Activated naive CD8-positive, alpha-beta T cell treated with anti-CD3 and anti-CD28 coated beads, Interleukin-2, amount 10 ng/mL, durations not matched to agents 7 days and 5 days (primary cell): ENCODE results near the gene USP12. TPM values are rescaled to one million over a fixed set of nuclear protein-coding genes. Genes with fewer than 3 reads are reported as not detected.
"Not testable (repeated sequence)": the region's sequence is repeated elsewhere in the genome, so short reads cannot be mapped to it uniquely, and the experiment has no call there.

ENCODE experiments used
- ATAC-seq: fragments of 150-1000 bp; cut with Tn5 transposase; one replicate; pipeline ENCODE4 v1.10.0; 2021; ENCODE audit warnings: low read depth, moderate library complexity
- POLR2A ChIA-PET: fragments of 350-600 bp; sonication (Branson Sonifier 250); formaldehyde crosslinking; loops from one replicate; lab custom pipeline; 2021; ENCODE audit warnings: antibody characterized with exemption; lab: Charles Lee
- DNase-seq: peaks from one replicate; pipeline ENCODE4 v3.0.0; 2021
- H3K27ac Mint-ChIP-seq: one replicate; pipeline ENCODE4 v1.8.0; 2022; ENCODE audit warnings: mild to moderate bottlenecking, mixed read lengths
- H3K27me3 Mint-ChIP-seq: one replicate; pipeline ENCODE4 v1.8.0; 2022; ENCODE audit warnings: mild to moderate bottlenecking, moderate library complexity, mixed read lengths
- H3K36me3 Mint-ChIP-seq: one replicate; pipeline ENCODE4 v1.8.0; 2021; ENCODE audit warnings: mild to moderate bottlenecking, mixed read lengths
- H3K4me1 Mint-ChIP-seq: one replicate; pipeline ENCODE4 v1.8.0; 2021; ENCODE audit warnings: mixed read lengths
- H3K4me3 Mint-ChIP-seq: one replicate; pipeline ENCODE4 v1.8.0; 2022; ENCODE audit warnings: mild to moderate bottlenecking, moderate library complexity, mixed read lengths
- H3K9me3 Mint-ChIP-seq: one replicate; pipeline ENCODE4 v1.8.0; 2021; ENCODE audit warnings: mixed read lengths
- total RNA-seq, 2 experiments: library from RNA; stranded (reverse); gene quantifications; one replicate each; pipeline ENCODE4 v1.2.3, GENCODE V29; 2021

USP12 gene
- total RNA-seq, 2 experiments from 2014 or later: 21.4 to 23.9 TPM

- peaks cover 11% of the 10 kb centered on the region for H3K9me3 Mint-ChIP-seq
- H3K27me3 Mint-ChIP-seq: no peaks in the 10 kb centered on the region
- POLR2A ChIA-PET: no interaction called here
- peak overlapping the region; percentile 46 for H3K4me3 Mint-ChIP-seq
- no peak for ATAC-seq
- peaks cover 45% of the 10 kb centered on the region for H3K36me3 Mint-ChIP-seq
- H3K4me1 Mint-ChIP-seq: peaks cover 35% of the 10 kb centered on the region
- no peak for DNase-seq
- peak overlapping the region; percentile 76 for H3K27ac Mint-ChIP-seq
These were observed 10.8 kb downstream of the USP12 start for GRCh38 chr13:27160657-27161295.

GRCh38 chr13:27159806-27160563 is 11.6 kb downstream of the USP12 start:
- H3K4me3 Mint-ChIP-seq: peak overlapping the region; percentile 43
- DNase-seq (no peak), ATAC-seq (no peak)
- H3K27me3 Mint-ChIP-seq: no peaks in the 10 kb centered on the region
- H3K9me3 Mint-ChIP-seq: peaks cover 11% of the 10 kb centered on the region
- H3K27ac Mint-ChIP-seq: no peak overlapping the region
- POLR2A ChIA-PET: no interaction called here
- peaks cover 34% of the 10 kb centered on the region for H3K4me1 Mint-ChIP-seq
- H3K36me3 Mint-ChIP-seq: peaks cover 42% of the 10 kb centered on the region

DNA sequence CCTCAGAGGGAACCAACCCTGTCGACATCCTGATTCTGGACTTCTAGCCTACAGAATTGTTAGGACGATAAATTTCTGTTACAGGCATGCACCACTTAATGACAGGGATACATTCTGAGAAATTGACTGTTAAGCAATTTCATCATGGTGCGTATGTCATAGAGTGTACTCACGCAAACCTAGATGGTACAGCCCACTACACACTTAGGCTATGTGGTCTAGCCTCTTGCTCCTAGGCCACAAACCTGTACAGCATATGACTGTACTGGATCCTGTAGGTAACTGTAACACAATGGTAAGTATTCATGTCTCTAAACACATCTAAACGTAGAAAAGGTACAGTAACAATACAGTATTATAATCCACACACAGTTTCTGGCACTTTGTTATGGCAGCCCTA is 13.3 kb downstream of the USP12 start:
- Mint-ChIP-seq H3K36me3 (peaks cover 44% of the 10 kb centered on the region), H3K9me3 (peaks cover 14% of the 10 kb centered on the region), H3K27me3 (no peaks in the 10 kb centered on the region), H3K4me1 (peaks cover 28% of the 10 kb centered on the region), H3K27ac (no peak overlapping the region), H3K4me3 (no peak overlapping the region)
- ATAC-seq (no peak), DNase-seq (no peak)
- POLR2A ChIA-PET: no interaction called here

DNA sequence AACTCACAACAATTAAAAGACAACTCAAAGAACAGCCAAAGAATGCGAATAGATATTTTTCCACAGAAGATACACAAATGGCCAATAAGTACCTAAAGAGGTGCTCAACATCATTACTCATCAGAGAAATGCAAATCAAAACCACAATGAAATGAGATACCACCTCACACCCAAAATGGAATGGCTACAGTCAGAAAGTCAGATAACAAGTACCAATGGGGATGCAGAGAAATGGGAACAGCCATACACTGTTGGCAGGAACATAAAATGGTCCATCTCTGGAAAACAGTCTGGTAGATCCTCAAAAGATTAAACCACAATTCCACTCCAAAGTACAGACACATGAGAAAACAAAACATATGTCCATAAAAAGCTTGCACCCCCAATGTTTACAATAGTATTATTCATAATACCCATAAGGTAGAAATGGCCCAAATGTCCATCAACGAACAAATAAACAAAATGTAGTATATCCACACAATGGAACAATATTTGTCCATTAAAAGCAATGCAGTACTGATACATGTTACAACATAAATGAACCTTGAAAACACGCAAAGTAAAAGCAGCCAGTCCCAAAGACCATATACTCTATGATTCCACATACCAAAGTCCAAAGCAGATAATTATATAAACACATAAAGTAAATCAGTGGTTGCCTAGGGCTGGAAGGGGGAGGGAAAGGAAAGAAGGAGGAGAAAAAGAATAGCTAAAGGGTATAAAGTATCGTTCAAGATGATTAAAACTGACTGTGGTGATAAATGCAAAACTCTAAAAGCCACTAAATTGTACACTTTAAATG is 19.6 kb downstream of the USP12 start:
- H3K27ac Mint-ChIP-seq: no peak overlapping the region
- H3K9me3 Mint-ChIP-seq: peaks cover 9% of the 10 kb centered on the region
- peaks cover 24% of the 10 kb centered on the region for H3K36me3 Mint-ChIP-seq
- DNase-seq (no peak), ATAC-seq (no peak)
- H3K4me1 Mint-ChIP-seq: peaks cover 25% of the 10 kb centered on the region
- POLR2A ChIA-PET: no interaction called here
- H3K27me3 Mint-ChIP-seq: no peaks in the 10 kb centered on the region
- H3K4me3 Mint-ChIP-seq: no peak overlapping the region

- POLR2A ChIA-PET: no interaction called here
- peaks cover 34% of the 10 kb centered on the region for H3K4me1 Mint-ChIP-seq
- no peak for ATAC-seq
These were observed 21.9 kb downstream of the USP12 start for GRCh38 chr13:27149702-27150101.

DNA sequence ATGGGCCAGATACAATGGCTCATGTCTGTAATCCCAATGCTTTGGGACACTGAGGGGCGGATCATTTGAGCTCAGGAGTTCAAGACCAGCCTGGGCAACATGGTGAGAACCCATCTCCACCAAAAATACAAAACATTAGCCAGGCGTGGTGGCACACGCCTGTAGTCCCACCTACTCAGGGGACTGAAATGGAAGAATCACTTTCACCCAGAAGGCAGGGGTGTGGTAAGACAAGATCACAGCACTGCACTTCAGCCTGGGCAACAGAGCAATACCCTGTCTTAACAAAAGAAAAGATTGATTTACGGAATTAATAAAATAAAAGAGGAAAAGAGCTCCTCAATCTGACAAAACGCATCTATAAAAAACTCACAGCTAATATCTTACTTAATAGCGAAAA is 22.7 kb downstream of the USP12 start:
- Mint-ChIP-seq H3K27ac (no peak overlapping the region), H3K36me3 (peaks cover 13% of the 10 kb centered on the region), H3K4me1 (peaks cover 34% of the 10 kb centered on the region), H3K27me3 (no peaks in the 10 kb centered on the region), H3K9me3 (peaks cover 3% of the 10 kb centered on the region), H3K4me3 (no peak overlapping the region)
- DNase-seq (no peak), ATAC-seq (no peak)
- POLR2A ChIA-PET: no interaction called here

More at GRCh38 chr13:27149702-27150101, 21.9 kb downstream of the USP12 start:
- no peak for DNase-seq
- Mint-ChIP-seq H3K9me3 (peaks cover 3% of the 10 kb centered on the region), H3K27ac (no peak overlapping the region), H3K27me3 (no peaks in the 10 kb centered on the region), H3K36me3 (peaks cover 14% of the 10 kb centered on the region), H3K4me3 (no peak overlapping the region)

- ATAC-seq: peak; percentile 61
- Mint-ChIP-seq H3K36me3 (peaks cover 14% of the 10 kb centered on the region), H3K27me3 (no peaks in the 10 kb centered on the region), H3K4me1 (peaks cover 34% of the 10 kb centered on the region), H3K9me3 (peaks cover 3% of the 10 kb centered on the region), H3K4me3 (peak overlapping the region; percentile 10), H3K27ac (no peak overlapping the region)
- POLR2A ChIA-PET: no interaction called here
- no peak for DNase-seq
These were observed 24.0 kb downstream of the USP12 start for GRCh38 chr13:27147530-27148170.

GRCh38 chr13:27141746-27142145 is 29.9 kb downstream of the USP12 start:
- no peak for ATAC-seq
- POLR2A ChIA-PET: no interaction called here
- Mint-ChIP-seq H3K4me1 (peaks cover 14% of the 10 kb centered on the region), H3K27ac (no peak overlapping the region), H3K4me3 (no peak overlapping the region), H3K9me3 (peaks cover 6% of the 10 kb centered on the region), H3K36me3 (peaks cover 18% of the 10 kb centered on the region), H3K27me3 (no peaks in the 10 kb centered on the region)
- no peak for DNase-seq

- H3K4me3 Mint-ChIP-seq, POLR2A ChIA-PET, H3K27me3 Mint-ChIP-seq, H3K27ac Mint-ChIP-seq, H3K9me3 Mint-ChIP-seq, ATAC-seq, DNase-seq: not testable (repeated sequence)
- H3K4me1 Mint-ChIP-seq: peaks cover 11% of the 10 kb centered on the region
- peaks cover 16% of the 10 kb centered on the region for H3K36me3 Mint-ChIP-seq
These were observed 30.5 kb downstream of the USP12 start for GRCh38 chr13:27141159-27141558.

DNA sequence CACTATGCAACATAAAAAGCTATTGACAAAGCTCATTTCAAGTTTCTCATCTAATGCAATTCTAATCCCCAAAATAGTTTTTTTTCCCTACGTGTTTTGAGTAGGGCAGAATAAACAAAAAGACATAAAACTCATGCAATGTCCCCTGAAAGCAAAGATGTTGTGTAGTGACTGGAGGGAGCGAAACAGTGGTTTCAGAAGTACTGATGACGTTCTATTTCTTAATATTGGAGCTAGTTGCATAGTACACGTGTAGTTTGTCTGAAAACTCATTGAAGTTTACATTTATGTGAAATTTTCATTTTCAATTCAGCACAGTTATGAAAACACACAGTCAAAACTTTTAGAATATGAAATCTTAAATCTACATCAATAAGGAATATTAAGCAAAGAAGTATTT is 31.6 kb downstream of the USP12 start:
- Mint-ChIP-seq H3K36me3 (peaks cover 16% of the 10 kb centered on the region), H3K27ac (no peak overlapping the region), H3K9me3 (peaks cover 6% of the 10 kb centered on the region), H3K27me3 (no peaks in the 10 kb centered on the region), H3K4me3 (no peak overlapping the region), H3K4me1 (peaks cover 12% of the 10 kb centered on the region)
- POLR2A ChIA-PET: no interaction called here
- DNase-seq (no peak), ATAC-seq (no peak)

DNA sequence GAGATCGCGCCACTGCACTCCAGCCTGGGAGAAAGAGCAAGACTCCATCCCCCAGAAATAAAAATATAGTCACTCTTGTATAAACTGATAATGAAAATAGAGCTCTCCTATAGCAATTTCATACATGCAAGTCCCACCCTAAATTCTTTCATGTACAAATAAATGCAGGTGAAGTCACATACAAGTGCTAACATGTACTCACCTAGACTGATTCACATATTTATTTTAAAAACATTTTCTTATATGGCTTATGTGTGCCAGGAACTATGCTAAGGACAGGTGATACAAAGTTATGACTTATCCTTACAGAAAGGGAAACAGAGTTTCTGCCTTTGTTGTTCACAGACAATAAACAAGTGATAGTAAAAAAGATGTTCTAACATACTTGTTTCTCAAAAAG is 32.0 kb downstream of the USP12 start:
- H3K4me3 Mint-ChIP-seq: no peak overlapping the region
- ATAC-seq: no peak
- H3K27ac Mint-ChIP-seq: no peak overlapping the region
- H3K4me1 Mint-ChIP-seq: peaks cover 15% of the 10 kb centered on the region
- no peak for DNase-seq
- H3K36me3 Mint-ChIP-seq: peaks cover 16% of the 10 kb centered on the region
- POLR2A ChIA-PET: no interaction called here
- H3K9me3 Mint-ChIP-seq: peaks cover 6% of the 10 kb centered on the region
- no peaks in the 10 kb centered on the region for H3K27me3 Mint-ChIP-seq

GRCh38 chr13:27138457-27139093 is 33.0 kb downstream of the USP12 start:
- POLR2A ChIA-PET: no interaction called here
- Mint-ChIP-seq H3K27me3 (no peaks in the 10 kb centered on the region), H3K36me3 (peaks cover 14% of the 10 kb centered on the region), H3K27ac (no peak overlapping the region), H3K9me3 (peaks cover 4% of the 10 kb centered on the region), H3K4me3 (no peak overlapping the region), H3K4me1 (peaks cover 18% of the 10 kb centered on the region)
- ATAC-seq (no peak), DNase-seq (no peak)

DNA sequence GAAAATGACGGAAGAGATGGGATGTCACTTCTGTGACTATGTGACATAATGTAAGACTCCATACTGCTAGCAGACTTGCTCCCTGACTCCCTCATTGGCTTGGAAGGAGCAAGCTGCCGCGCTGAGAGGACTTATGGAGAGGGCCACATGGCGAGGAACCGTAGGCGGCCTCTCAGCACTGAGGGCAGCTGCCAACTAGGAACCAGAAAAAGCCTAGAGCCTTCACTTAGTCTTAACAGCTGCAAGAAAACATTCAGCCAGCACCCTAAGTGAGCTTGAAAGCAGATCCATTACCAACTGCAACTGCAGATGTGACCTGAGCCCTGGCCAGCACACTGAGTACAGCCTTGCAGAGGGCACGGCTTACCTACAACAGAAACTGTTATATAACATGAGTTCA is 33.9 kb downstream of the USP12 start:
- POLR2A ChIA-PET: no interaction called here
- Mint-ChIP-seq H3K9me3 (peaks cover 3% of the 10 kb centered on the region), H3K27ac (no peak overlapping the region), H3K27me3 (no peaks in the 10 kb centered on the region), H3K36me3 (peaks cover 12% of the 10 kb centered on the region), H3K4me1 (peaks cover 19% of the 10 kb centered on the region), H3K4me3 (no peak overlapping the region)
- no peak for DNase-seq
- no peak for ATAC-seq
